Thymus (tissue), 11 donors: ENCODE results near the gene TMEM217. TPM values are rescaled to one million over a fixed set of nuclear protein-coding genes. Genes with fewer than 3 reads are reported as not detected.

Experiments used
- DNase-seq, 9 donors: peaks; one replicate each; pipeline ENCODE4 v3.0.0-alpha.2; 2013; ENCODE audit warnings: low spot score in 9 of 9, low read depth in 6 of 9, missing footprints in 1 of 9
- H3K27ac ChIP-seq, 2 donors: one replicate each; pipeline ENCODE4 v1.5.1; 2013; ENCODE audit warnings: control low read depth in 1 of 2, low read depth in 1 of 2, low read length in 1 of 2, mild to moderate bottlenecking in 1 of 2, moderate library complexity in 1 of 2
- H3K27me3 ChIP-seq, 2 donors: one replicate each; pipeline ENCODE4 v1.5.1; 2013; ENCODE audit warnings: low read length in 1 of 2; ENCODE audit not compliant: control insufficient read depth in 2 of 2, insufficient read depth in 1 of 2
- H3K36me3 ChIP-seq, 2 donors: one replicate each; pipeline ENCODE4 v1.5.1; 2013; ENCODE audit warnings: low read length in 1 of 2, mild to moderate bottlenecking in 1 of 2, moderate library complexity in 1 of 2; ENCODE audit not compliant: control insufficient read depth in 2 of 2, insufficient read depth in 2 of 2
- H3K4me1 ChIP-seq, 2 donors: one replicate each; pipeline ENCODE4 v1.5.1; 2013; ENCODE audit warnings: low read length in 2 of 2; ENCODE audit not compliant: control insufficient read depth in 2 of 2, insufficient read depth in 2 of 2
- H3K4me3 ChIP-seq, 2 donors: one replicate each; pipeline ENCODE4 v1.5.1; 2013; ENCODE audit warnings: low read length in 2 of 2, control low read depth in 1 of 2, mild to moderate bottlenecking in 1 of 2
- H3K9me3 ChIP-seq, 2 donors: one replicate each; pipeline ENCODE4 v1.5.1; 2013; ENCODE audit warnings: low read length in 1 of 2, mild to moderate bottlenecking in 1 of 2; ENCODE audit not compliant: control insufficient read depth in 2 of 2, insufficient read depth in 1 of 2
- WGBS: extraction: QIAGEN DNeasy Blood & Tissue Kit; methylation state at CpG from one replicate; pipeline ENCODE4 v1.1.7; 2013; 5-methylcytosine and 5-hydroxymethylcytosine counted together
- polyA plus RNA-seq: library from polyadenylated mRNA; stranded (reverse); fragments of 200-250 nt; gene quantifications from one replicate; pipeline ENCODE4 v1.2.3, GENCODE V29; 2013
- total RNA-seq: library from RNA; stranded (reverse); fragments of 120-200 nt; gene quantifications from one replicate; pipeline ENCODE4 v1.2.4, GENCODE V29; 2013
- donor health status: healthy.

The TMEM217 gene
- total and polyA plus RNA-seq, 2 donors: 2.4 to 4.0 TPM

GRCh38 chr6:37176268-37177076 lies 81.5 kb downstream of the TMEM217 start:
- Histone ChIP-seq H3K4me3 (no peak overlapping the region), H3K27ac (no peak overlapping the region)
- DNase-seq: no peak

GRCh38 chr6:37175332-37176267 lies 82.3 kb downstream of the TMEM217 start:
- Histone ChIP-seq H3K4me1 (peaks cover 14 to 54% of the 10 kb centered on the region in 2 donors), H3K36me3 (peaks cover 10 to 41% of the 10 kb centered on the region in 2 donors), H3K27ac (peak overlapping the region in 1 of 2 donors; percentile 1), H3K27me3 (no peaks in the 10 kb centered on the region), H3K4me3 (no peak overlapping the region), H3K9me3 (no peaks in the 10 kb centered on the region)
- DNase-seq: no peak
- WGBS: 89% methylated on average over 18 of the region's 18 CpGs

More at GRCh38 chr6:37176268-37177076, 81.5 kb downstream of the TMEM217 start:
- WGBS: 98% methylated on average over 15 of the region's 15 CpGs
- Histone ChIP-seq H3K27me3 (no peaks in the 10 kb centered on the region), H3K4me1 (peaks cover 14 to 52% of the 10 kb centered on the region in 2 donors), H3K36me3 (peaks cover 10 to 41% of the 10 kb centered on the region in 2 donors), H3K9me3 (no peaks in the 10 kb centered on the region)

- H3K9me3 ChIP-seq: no peaks in the 10 kb centered on the region
- H3K27me3 ChIP-seq: no peaks in the 10 kb centered on the region
- H3K4me3 ChIP-seq: no peak overlapping the region
- no peak for DNase-seq
- peaks cover 14 to 54% of the 10 kb centered on the region in 2 donors for H3K4me1 ChIP-seq
- WGBS: 70% methylated on average over 10 of the region's 10 CpGs
- H3K36me3 ChIP-seq: peaks cover 10 to 41% of the 10 kb centered on the region in 2 donors
- peak overlapping the region in 1 of 2 donors; percentile 45 for H3K27ac ChIP-seq
These were observed 83.2 kb downstream of the TMEM217 start for GRCh38 chr6:37174515-37175331.

GRCh38 chr6:37174196-37174514 lies 83.8 kb downstream of the TMEM217 start:
- Histone ChIP-seq H3K4me3 (peak overlapping the region in 1 of 2 donors; percentile 1), H3K27ac (peak overlapping the region in 1 of 2 donors; percentile 48), H3K4me1 (peaks cover 18 to 58% of the 10 kb centered on the region in 2 donors), H3K36me3 (peaks cover 10 to 41% of the 10 kb centered on the region in 2 donors), H3K27me3 (peaks cover 0 to 4% of the 10 kb centered on the region in 2 donors), H3K9me3 (no peaks in the 10 kb centered on the region)
- 44% methylated on average over 3 of the region's 3 CpGs for WGBS
- no peak for DNase-seq

- Histone ChIP-seq H3K36me3 (peaks cover 10 to 41% of the 10 kb centered on the region in 2 donors), H3K4me1 (peaks cover 19 to 62% of the 10 kb centered on the region in 2 donors), H3K4me3 (peak overlapping the region in 1 of 2 donors; percentile 1), H3K9me3 (no peaks in the 10 kb centered on the region), H3K27ac (peak overlapping the region in 1 of 2 donors; percentile 48), H3K27me3 (peaks cover 0 to 7% of the 10 kb centered on the region in 2 donors)
- WGBS: 41% methylated on average over 9 of the region's 9 CpGs
- DNase-seq: no peak
These were observed 84.3 kb downstream of the TMEM217 start for GRCh38 chr6:37173493-37174195.

GRCh38 chr6:37172912-37173492 lies 84.9 kb downstream of the TMEM217 start:
- Histone ChIP-seq H3K36me3 (peaks cover 10 to 41% of the 10 kb centered on the region in 2 donors), H3K27ac (peak overlapping the region; percentile 33 to 68), H3K9me3 (no peaks in the 10 kb centered on the region), H3K4me3 (peak overlapping the region; percentile 70 to 82), H3K27me3 (peaks cover 0 to 7% of the 10 kb centered on the region in 2 donors), H3K4me1 (peaks cover 19 to 62% of the 10 kb centered on the region in 2 donors)
- WGBS: 84% methylated on average over 7 of the region's 7 CpGs
- no peak for DNase-seq

GRCh38 chr6:37171970-37172812 lies 85.8 kb downstream of the TMEM217 start:
- Histone ChIP-seq H3K9me3 (no peaks in the 10 kb centered on the region), H3K27me3 (peaks cover 0 to 7% of the 10 kb centered on the region in 2 donors), H3K4me1 (peaks cover 19 to 57% of the 10 kb centered on the region in 2 donors), H3K36me3 (peaks cover 10 to 41% of the 10 kb centered on the region in 2 donors), H3K27ac (peak overlapping the region; percentile 87 to 91), H3K4me3 (peak overlapping the region; percentile 70 to 82)
- WGBS: 3% methylated on average over 17 of the region's 17 CpGs
- DNase-seq: peak; percentile 75 to 97 (median 92)
